HG03342 (cell line): Measurements from ENCODE around the gene MGAT5.

Experiments
- ATAC-seq: cut with Tn5 transposase; IDR thresholded peaks from one replicate; pipeline ENCODE4 v1.9.1; 2021; ENCODE audit warnings: mild to moderate bottlenecking, moderate library complexity; ENCODE audit not compliant: unreplicated experiment

The MGAT5 gene

GRCh38 chr2:134491771-134492441 lies 238.0 kb downstream of the MGAT5 start:
- no peak for ATAC-seq

DNA sequence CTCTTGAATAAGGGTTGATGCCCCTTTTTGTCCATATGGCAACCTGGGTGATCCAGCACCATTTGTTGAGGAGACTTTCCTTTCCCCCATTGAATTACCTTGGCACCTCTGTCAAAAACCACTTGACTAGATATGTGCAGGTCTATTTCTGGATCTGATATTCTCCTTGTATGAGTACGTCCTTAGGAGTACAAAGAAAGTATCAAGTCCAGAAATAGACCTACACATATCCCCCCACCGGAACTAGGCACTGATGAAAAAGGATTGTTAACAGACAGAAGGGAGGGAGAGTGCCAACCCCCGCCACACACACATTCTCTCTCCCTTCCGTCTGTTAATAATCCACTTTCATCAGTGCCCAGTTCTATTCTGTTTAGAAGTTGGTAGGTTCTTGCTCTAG lies 239.9 kb downstream of the MGAT5 start:
- ATAC-seq, result no peak

DNA sequence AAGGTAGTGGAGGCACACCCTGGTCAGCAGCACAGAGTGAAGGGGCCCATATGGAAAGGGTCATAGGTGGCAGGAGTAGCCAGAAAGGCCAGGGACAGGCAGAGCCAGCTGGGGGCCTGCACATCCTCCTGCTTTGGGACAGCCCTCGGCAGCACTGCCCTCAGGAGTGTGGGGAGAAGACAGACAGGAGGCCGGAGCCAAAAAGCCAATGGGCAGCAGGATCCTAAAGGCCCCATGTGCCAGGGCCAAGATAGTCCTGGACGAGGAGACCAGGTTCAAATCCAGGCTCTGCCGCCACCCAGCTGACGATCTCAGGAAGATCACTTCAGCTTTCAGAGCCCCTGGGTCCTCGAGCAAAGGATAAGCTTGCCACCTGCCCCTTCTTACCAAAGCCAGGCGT lies 244.8 kb downstream of the MGAT5 start:
- no peak for ATAC-seq

DNA sequence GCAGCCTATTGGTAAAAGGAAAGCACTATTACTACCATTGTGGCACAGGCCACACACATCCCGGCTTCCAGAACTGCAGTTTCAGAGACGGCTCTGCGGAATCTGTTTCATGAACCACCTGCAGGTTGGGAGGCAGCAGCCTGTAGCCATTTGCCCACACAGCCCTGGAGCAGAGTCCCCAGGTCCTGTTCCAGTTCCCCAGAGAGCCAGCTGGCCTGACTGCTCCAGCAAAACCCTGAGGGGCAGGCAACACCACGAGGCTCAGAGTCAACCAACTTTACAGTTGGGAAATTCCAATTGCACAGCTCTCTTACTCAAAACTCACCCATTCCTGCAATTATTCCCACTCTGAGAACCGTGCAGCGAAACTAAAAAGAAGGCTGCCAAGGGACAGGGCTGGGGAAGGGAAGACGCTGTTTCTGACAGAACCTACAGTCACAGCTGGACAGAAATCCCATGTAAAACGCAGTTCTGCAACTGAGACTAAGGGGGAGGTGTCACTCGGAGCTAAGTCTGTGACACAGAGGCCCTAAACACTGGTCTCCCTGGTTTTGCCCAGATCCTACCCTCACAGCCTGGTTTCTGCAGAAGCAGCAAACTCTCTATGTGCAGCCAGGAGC lies 245.5 kb downstream of the MGAT5 start:
- ATAC-seq, result no peak

GRCh38 chr2:134500211-134500935 lies 246.5 kb downstream of the MGAT5 start:
- ATAC-seq, result no peak

DNA sequence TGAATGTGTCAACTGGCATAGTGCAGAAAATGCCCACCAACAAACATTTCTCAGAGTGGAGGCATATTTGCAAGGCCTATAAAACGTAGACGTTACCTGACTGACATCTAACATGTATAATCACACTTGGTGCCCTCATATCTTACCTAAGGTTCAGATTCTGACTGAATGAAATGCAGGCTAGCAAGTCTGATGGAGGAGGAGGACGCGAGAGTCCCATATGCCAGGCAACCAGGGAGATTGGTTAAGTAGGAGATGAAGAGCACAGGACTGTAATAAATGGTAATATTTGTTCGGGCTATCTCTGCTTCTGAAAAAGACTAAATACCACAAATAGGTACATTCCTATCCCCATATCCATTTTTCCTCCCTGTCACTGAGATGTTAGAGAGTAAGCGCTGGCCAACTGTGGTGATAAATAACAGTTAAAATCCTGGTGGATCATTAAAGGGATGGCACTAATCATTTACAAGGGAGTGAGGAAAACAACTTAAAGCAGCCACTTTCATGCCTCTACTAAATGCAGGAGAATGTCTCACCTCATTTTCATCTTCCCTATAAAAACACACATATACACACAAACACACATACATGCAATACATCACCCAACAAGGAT lies 247.7 kb downstream of the MGAT5 start:
- no peak for ATAC-seq

DNA sequence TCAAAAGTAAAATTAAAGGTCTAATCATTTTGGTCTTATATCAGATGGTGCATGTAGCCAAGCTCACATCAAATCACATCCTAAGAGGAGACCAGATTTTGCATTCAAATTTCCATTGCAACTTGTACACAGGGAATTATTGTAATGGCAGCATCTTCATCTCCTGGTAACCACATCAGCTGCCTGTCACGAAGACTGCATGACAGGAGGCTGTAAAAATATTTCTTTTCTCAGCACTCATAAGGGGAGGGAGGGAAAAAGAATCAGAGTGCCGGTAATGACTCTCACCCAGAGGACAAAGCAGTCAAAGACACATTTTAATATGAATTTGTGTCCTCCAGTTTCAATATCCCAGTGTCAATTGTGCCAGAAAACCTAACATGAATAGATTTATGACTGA lies 248.2 kb downstream of the MGAT5 start:
- no peak for ATAC-seq
